Endothelial cell of umbilical vein (primary cell): ENCODE data around the gene FES. TPM values are rescaled to one million over a fixed set of nuclear protein-coding genes. Genes with fewer than 3 reads are reported as not detected.

Experiments
- BruUV-seq: library from RNA; stranded (reverse); fragments of 400-500 nt; replicated peaks from 2 replicates; lab custom pipeline; 2021; lab: Mats Ljungman, UMichigan
- CTCF ChIA-PET: fragments of 300-600, 350-600 bp; sonication (Branson Sonifier 250); formaldehyde crosslinking; loops from one replicate; lab custom pipeline; 2021; ENCODE audit warnings: antibody characterized with exemption, inconsistent platforms; lab: Charles Lee
- POLR2A ChIA-PET: fragments of 300-600, 350-600 bp; sonication (Branson Sonifier 250); formaldehyde crosslinking; loops from one replicate; lab custom pipeline; 2021; ENCODE audit warnings: antibody characterized with exemption, inconsistent platforms; lab: Charles Lee
- DNase-seq: peaks from one replicate; pipeline ENCODE4 v3.0.0-alpha.2; 2011; ENCODE audit warnings: low read depth, low spot score
- FAIRE-seq: peaks from 2 replicates; lab custom pipeline; 2011; peaks lifted over from hg19 to GRCh38; lab: Jason Lieb, UNC
- H2AFZ ChIP-seq: 2 replicates; pipeline ENCODE4 v1.6.0; 2012; ENCODE audit warnings: low read depth, low read length, control low read depth, inconsistent platforms
- H3K27ac ChIP-seq: 2 replicates; pipeline ENCODE4 v1.5.1; 2011; ENCODE audit warnings: low read depth, mild to moderate bottlenecking, control low read depth, low read length, moderate library complexity; ENCODE audit not compliant: insufficient read depth
- H3K27me3 ChIP-seq, 2 experiments: 2 replicates each; pipeline versions ENCODE4 v1.6.0 to v1.6.1; 2011; ENCODE audit warnings: low read length in 2 of 2, mixed read lengths in 1 of 2; ENCODE audit not compliant: control insufficient read depth in 2 of 2, insufficient read depth in 2 of 2
- H3K36me3 ChIP-seq, 2 experiments: 2 replicates in 1 of 2; 3 replicates in 1 of 2; pipeline ENCODE4 v1.5.1; 2011; ENCODE audit warnings: low read length in 2 of 2, mild to moderate bottlenecking in 1 of 2, moderate library complexity in 1 of 2; ENCODE audit not compliant: control insufficient read depth in 2 of 2, insufficient read depth in 2 of 2; ENCODE audit errors: extremely low read depth in 1 of 2
- H3K4me1 ChIP-seq: 3 replicates; pipeline ENCODE4 v1.5.1; 2011; ENCODE audit warnings: mild to moderate bottlenecking, low read length; ENCODE audit not compliant: control insufficient read depth, insufficient read depth; ENCODE audit errors: extremely low read depth
- H3K4me2 ChIP-seq: 2 replicates; pipeline ENCODE4 v1.6.1; 2011; ENCODE audit warnings: low read length, control low read depth, mixed read lengths; ENCODE audit not compliant: insufficient read depth
- H3K4me3 ChIP-seq, 3 experiments: fragments of 200-600 bp in 1 of 3; sonication (generic), shearing (Covaris generic) in 1 of 3; replicated peaks in 1 of 3; 2 replicates each; pipeline ENCODE4 v1.5.1; 2011 to 2016; ENCODE audit warnings: control low read depth in 3 of 3, low read length in 3 of 3, mild to moderate bottlenecking in 2 of 3, inconsistent platforms in 1 of 3, low read depth in 1 of 3, moderate library complexity in 1 of 3; ENCODE audit not compliant: insufficient read depth in 1 of 3
- H3K79me2 ChIP-seq: 2 replicates; pipeline ENCODE4 v1.6.0; 2012; ENCODE audit warnings: low read length, inconsistent platforms; ENCODE audit not compliant: control insufficient read depth, insufficient read depth
- H3K9ac ChIP-seq: replicated peaks from 2 replicates; pipeline ENCODE3; 2011; ENCODE audit warnings: low read length, control low read depth; ENCODE audit not compliant: insufficient read depth; ENCODE audit errors: extremely low read depth
- H3K9me1 ChIP-seq: replicated peaks from 3 replicates; pipeline ENCODE4 v1.6.0; 2011; ENCODE audit warnings: mild to moderate bottlenecking, low read length; ENCODE audit not compliant: control insufficient read depth, insufficient read depth; ENCODE audit errors: extremely low read depth
- H3K9me3 ChIP-seq: replicated peaks from 2 replicates; pipeline ENCODE4 v1.5.1; 2012; ENCODE audit warnings: low read length, inconsistent platforms; ENCODE audit not compliant: control insufficient read depth, insufficient read depth
- H4K20me1 ChIP-seq: replicated peaks from 2 replicates; pipeline ENCODE3; 2011; ENCODE audit warnings: mild to moderate bottlenecking, low read length; ENCODE audit not compliant: control insufficient read depth, insufficient read depth; ENCODE audit errors: extremely low read depth
- EZH2 ChIP-seq: IDR thresholded peaks from 2 replicates; pipeline ENCODE4 v1.6.1; 2012; ENCODE audit warnings: borderline replicate concordance, low read depth, mild to moderate bottlenecking, moderate library complexity, low read length, inconsistent platforms; ENCODE audit not compliant: severe bottlenecking
- FOS ChIP-seq: IDR thresholded peaks from 2 replicates; pipeline ENCODE4 v1.6.1; 2011; ENCODE audit warnings: mild to moderate bottlenecking, low read length, moderate library complexity, borderline replicate concordance; ENCODE audit not compliant: insufficient read depth
- JUN ChIP-seq: IDR thresholded peaks from 2 replicates; pipeline ENCODE4 v1.6.1; 2011; ENCODE audit warnings: borderline replicate concordance, low read depth; ENCODE audit not compliant: insufficient read length, insufficient read depth
- MYC ChIP-seq: IDR thresholded peaks from one replicate; pipeline ENCODE4 v1.6.1; 2011; ENCODE audit warnings: mild to moderate bottlenecking, low read depth, low read length
- dilution Hi-C: fragments of 300-500 bp; cut with MboI; formaldehyde crosslinking; loops from one replicate; pipeline ENCODE4 v1.15.0; 2019; ENCODE audit warnings: low sequenced_read_pairs; ENCODE audit not compliant: extremely low pct_ligation_motif_present
- intact Hi-C: fragments of 100-400 bp; cut with micrococcal nuclease; formaldehyde crosslinking; loops from one replicate; pipeline ENCODE4 v1.10.0; 2022
- polyA plus RNA-seq, 4 experiments: library from polyadenylated mRNA; depleted of rRNA in 3 of 4; stranded (reverse) in 3 of 4; unstranded in 1 of 4; fragments of >200 nt; gene quantifications; 2 replicates each; pipeline versions ENCODE4 v1.2.1 to v1.2.3, GENCODE V29; 2011 to 2012; ENCODE audit warnings: missing spikeins in 1 of 4
- total RNA-seq: library from RNA; stranded (reverse); gene quantifications from 2 replicates; pipeline ENCODE4 v1.2.3, GENCODE V29; 2021
- TF ChIP-seq, protein P1 (sequence below), 2 donors: IDR thresholded peaks; 1 replicate in 1 of 2; 2 replicates in 1 of 2; pipeline ENCODE4 v1.5.1; 2011; ENCODE audit warnings: low read length in 2 of 2, mild to moderate bottlenecking in 2 of 2, moderate library complexity in 2 of 2, control low read depth in 1 of 2, inconsistent platforms in 1 of 2, low read depth in 1 of 2; ENCODE audit not compliant: insufficient read depth in 1 of 2; ENCODE audit errors: extremely low read depth in 1 of 2
- TF ChIP-seq, protein P2 (sequence below): IDR thresholded peaks from 2 replicates; pipeline ENCODE4 v1.6.1; 2011; ENCODE audit not compliant: insufficient read depth, insufficient read length

The FES gene
- total and polyA plus RNA-seq, 2 donors (not counting 3 experiments of a cell fraction or from before 2014, with no cell fraction given): 41.5 to 58.1 TPM

DNA sequence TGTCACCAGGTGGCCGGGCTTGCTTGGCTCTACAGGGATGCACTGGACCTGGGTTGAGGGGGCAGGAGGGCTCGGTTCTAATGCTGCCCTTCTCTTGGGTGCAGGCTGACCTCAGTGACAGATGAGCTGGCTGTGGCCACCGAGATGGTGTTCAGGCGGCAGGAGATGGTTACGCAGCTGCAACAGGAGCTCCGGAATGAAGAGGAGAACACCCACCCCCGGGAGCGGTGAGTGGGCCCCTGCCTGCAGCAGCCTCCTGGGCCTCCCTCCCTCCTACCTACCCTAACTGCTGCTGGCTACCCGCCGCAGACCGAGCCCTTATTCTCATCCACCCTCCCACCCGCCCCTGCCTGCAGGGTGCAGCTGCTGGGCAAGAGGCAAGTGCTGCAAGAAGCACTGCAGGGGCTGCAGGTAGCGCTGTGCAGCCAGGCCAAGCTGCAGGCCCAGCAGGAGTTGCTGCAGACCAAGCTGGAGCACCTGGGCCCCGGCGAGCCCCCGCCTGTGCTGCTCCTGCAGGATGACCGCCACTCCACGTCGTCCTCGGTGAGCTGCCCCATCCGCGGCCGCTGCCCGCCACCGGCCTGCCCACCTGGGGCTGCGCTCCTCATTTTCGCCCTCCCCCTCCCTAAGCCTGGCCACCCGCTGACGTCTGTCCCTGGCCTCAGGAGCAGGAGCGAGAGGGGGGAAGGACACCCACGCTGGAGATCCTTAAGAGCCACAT, 5.6 kb downstream of the FES start:
- no peak overlapping the region for H3K4me3 ChIP-seq
- intact Hi-C loops (loop anchor here (5.0 to 10.0 kb wide), 2 partner anchors 355 to 393 kb away; no protein-coding TSS in a partner anchor), dilution Hi-C loops (no loop called here)
- POLR2A ChIA-PET: no interaction called here
- no peak overlapping the region for H3K9ac ChIP-seq
- TF ChIP-seq, protein P1, sequence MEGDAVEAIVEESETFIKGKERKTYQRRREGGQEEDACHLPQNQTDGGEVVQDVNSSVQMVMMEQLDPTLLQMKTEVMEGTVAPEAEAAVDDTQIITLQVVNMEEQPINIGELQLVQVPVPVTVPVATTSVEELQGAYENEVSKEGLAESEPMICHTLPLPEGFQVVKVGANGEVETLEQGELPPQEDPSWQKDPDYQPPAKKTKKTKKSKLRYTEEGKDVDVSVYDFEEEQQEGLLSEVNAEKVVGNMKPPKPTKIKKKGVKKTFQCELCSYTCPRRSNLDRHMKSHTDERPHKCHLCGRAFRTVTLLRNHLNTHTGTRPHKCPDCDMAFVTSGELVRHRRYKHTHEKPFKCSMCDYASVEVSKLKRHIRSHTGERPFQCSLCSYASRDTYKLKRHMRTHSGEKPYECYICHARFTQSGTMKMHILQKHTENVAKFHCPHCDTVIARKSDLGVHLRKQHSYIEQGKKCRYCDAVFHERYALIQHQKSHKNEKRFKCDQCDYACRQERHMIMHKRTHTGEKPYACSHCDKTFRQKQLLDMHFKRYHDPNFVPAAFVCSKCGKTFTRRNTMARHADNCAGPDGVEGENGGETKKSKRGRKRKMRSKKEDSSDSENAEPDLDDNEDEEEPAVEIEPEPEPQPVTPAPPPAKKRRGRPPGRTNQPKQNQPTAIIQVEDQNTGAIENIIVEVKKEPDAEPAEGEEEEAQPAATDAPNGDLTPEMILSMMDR (IDR thresholded peaks at IDR 0.05; ENCODE audit: extremely low read depth in 1 of 2, insufficient read depth in 1 of 2, low read depth in 1 of 2, low read length in 2 of 2): no peak
- no peak for TF ChIP-seq FOS
- TF ChIP-seq JUN: no peak
- no peak for TF ChIP-seq EZH2
- no peak for TF ChIP-seq MYC
- TF ChIP-seq, protein P2, sequence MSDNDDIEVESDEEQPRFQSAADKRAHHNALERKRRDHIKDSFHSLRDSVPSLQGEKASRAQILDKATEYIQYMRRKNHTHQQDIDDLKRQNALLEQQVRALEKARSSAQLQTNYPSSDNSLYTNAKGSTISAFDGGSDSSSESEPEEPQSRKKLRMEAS: no peak
- FAIRE-seq (no peak), DNase-seq (no peak)
- H2AFZ ChIP-seq: no peak overlapping the region
- no TSS peak for BruUV-seq
- CTCF ChIA-PET: interaction anchor here (1.5 to 3.7 kb wide), 2 partner anchors 42 to 242 kb away, joined by 3 to 18 read pairs; partner anchors contain the start of gene HDDC3
- peaks cover 10 to 47% of the 10 kb centered on the region in 2 experiments for H3K36me3 ChIP-seq
- H3K27me3 ChIP-seq: no peaks in the 10 kb centered on the region
- H3K4me1 ChIP-seq: peaks cover 15% of the 10 kb centered on the region
- no peaks in the 10 kb centered on the region for H3K9me3 ChIP-seq
- H3K27ac ChIP-seq: no peak overlapping the region
- H4K20me1 ChIP-seq: no peaks in the 10 kb centered on the region
- peaks cover 10% of the 10 kb centered on the region for H3K79me2 ChIP-seq
- no peak overlapping the region for H3K4me2 ChIP-seq
- no peaks in the 10 kb centered on the region for H3K9me1 ChIP-seq
